ENCODE measurements around the gene ZNF735.

DNA sequence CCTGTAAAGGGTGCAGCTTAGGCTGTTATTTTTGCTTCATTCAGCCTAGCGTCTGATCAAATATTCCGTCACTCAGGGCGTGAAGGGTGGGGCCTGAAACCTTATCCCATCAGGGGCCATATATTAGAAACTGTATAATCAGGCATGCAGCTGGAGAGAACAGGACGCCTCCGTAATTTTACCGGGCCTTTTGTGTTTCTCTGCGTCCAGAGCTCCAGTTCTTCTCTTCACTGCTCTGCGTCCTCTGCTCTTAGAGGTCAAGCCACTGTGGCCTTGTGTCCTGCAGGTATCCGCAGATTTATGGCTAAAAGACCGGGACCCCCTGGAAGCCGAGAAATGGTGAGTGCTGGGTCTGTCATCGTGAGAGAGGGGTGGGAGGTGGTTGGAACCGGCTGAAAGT lies at the start of gene ZNF735:
- TF ChIP-seq, protein P1, sequence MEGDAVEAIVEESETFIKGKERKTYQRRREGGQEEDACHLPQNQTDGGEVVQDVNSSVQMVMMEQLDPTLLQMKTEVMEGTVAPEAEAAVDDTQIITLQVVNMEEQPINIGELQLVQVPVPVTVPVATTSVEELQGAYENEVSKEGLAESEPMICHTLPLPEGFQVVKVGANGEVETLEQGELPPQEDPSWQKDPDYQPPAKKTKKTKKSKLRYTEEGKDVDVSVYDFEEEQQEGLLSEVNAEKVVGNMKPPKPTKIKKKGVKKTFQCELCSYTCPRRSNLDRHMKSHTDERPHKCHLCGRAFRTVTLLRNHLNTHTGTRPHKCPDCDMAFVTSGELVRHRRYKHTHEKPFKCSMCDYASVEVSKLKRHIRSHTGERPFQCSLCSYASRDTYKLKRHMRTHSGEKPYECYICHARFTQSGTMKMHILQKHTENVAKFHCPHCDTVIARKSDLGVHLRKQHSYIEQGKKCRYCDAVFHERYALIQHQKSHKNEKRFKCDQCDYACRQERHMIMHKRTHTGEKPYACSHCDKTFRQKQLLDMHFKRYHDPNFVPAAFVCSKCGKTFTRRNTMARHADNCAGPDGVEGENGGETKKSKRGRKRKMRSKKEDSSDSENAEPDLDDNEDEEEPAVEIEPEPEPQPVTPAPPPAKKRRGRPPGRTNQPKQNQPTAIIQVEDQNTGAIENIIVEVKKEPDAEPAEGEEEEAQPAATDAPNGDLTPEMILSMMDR (IDR thresholded peaks at IDR 0.05; ENCODE audit: low read depth, low read length, poor library complexity, severe bottlenecking): no peak
- TF ChIP-seq EZH2phosphoT487 (IDR thresholded peaks at IDR 0.05; ENCODE audit: borderline replicate concordance, low read length): no peak
